GM12878 (cell line): ENCODE measurements around the gene COPZ2. TPM values are rescaled to one million over a fixed set of nuclear protein-coding genes. Genes with fewer than 3 reads are reported as not detected.
A peak's percentile ranks its signal among the peaks of the same experiment; 100 is the strongest.

Experiments used
- CHD1 ChIP-seq: IDR thresholded peaks from 2 replicates; pipeline ENCODE4 v1.6.1; 2012; ENCODE audit warnings: low read depth, low read length, improper control_type of control experiment
- CTCF ChIP-seq, 3 experiments: IDR thresholded peaks in 2 of 3; conservative IDR thresholded peaks in 1 of 3; 2 replicates each; pipeline ENCODE4 v1.5.1; 2011; ENCODE audit warnings: low read depth in 3 of 3, low read length in 3 of 3, mild to moderate bottlenecking in 3 of 3, control low read depth in 2 of 3, moderate library complexity in 2 of 3, inconsistent platforms in 1 of 3, mixed read lengths in 1 of 3; ENCODE audit not compliant: control insufficient read depth in 2 of 3, insufficient read depth in 1 of 3; ENCODE audit errors: extremely low read depth in 1 of 3
- E2F8 ChIP-seq: fragments of 450-650 bp; IDR thresholded peaks from 2 replicates; pipeline ENCODE4 v1.6.1; 2018; ENCODE audit warnings: mild to moderate bottlenecking, low read depth, moderate library complexity; ENCODE audit not compliant: partially characterized antibody
- EP300 ChIP-seq, 2 experiments: fragments of 150-350 bp in 1 of 2; IDR thresholded peaks; 2 replicates each; pipeline ENCODE4 v1.6.1; 2011 to 2012; ENCODE audit warnings: low read depth in 2 of 2, low read length in 2 of 2, borderline replicate concordance in 1 of 2, improper control_type of control experiment in 1 of 2, inconsistent platforms in 1 of 2; ENCODE audit not compliant: control insufficient read depth in 1 of 2
- HDAC2 ChIP-seq: fragments of 200-600 bp; sonication (generic); IDR thresholded peaks from 2 replicates; pipeline ENCODE4 v1.6.1; 2017
- NFYB ChIP-seq: IDR thresholded peaks from 2 replicates; pipeline ENCODE4 v1.6.1; 2011; ENCODE audit warnings: low read depth, mild to moderate bottlenecking, low read length, improper control_type of control experiment, moderate library complexity; ENCODE audit not compliant: insufficient read depth
- NR2F1 ChIP-seq: fragments of 450-650 bp; conservative IDR thresholded peaks from 2 replicates; pipeline ENCODE4 v1.6.1; 2017; ENCODE audit warnings: mild to moderate bottlenecking
- PKNOX1 ChIP-seq: fragments of 450-650 bp; IDR thresholded peaks from 2 replicates; pipeline ENCODE4 v1.6.1; 2016; ENCODE audit warnings: mild to moderate bottlenecking
- POLR2AphosphoS2 ChIP-seq: IDR thresholded peaks from 2 replicates; pipeline ENCODE4 v1.6.1; 2011; ENCODE audit warnings: low read depth, mild to moderate bottlenecking, low read length, improper control_type of control experiment, moderate library complexity
- SIN3A ChIP-seq: IDR thresholded peaks from 2 replicates; pipeline ENCODE4 v1.6.1; 2012; ENCODE audit warnings: low read depth, low read length, improper control_type of control experiment
- polyA plus RNA-seq, 11 experiments: library from polyadenylated mRNA; depleted of rRNA in 4 of 11; unstranded in 6 of 11; stranded (reverse) in 5 of 11; fragments of >200 nt; fragmentation: Nextera tagmentation in 4 of 11; fragmentation: Illumina TruSeq in 1 of 11; extraction: Ambion mirVana in 4 of 11; extraction: Trizol in 1 of 11; gene quantifications; 1 replicate in 1 of 11; 2 replicates in 10 of 11; pipeline versions ENCODE4 v1.2.1 to v1.2.3, GENCODE V29; 2011 to 2016; ENCODE audit warnings: inconsistent platforms in 2 of 11, missing spikeins in 2 of 11, low read depth in 1 of 11
- total RNA-seq, 4 experiments: library from RNA; depleted of rRNA in 3 of 4; stranded (reverse); fragments of >200 nt in 3 of 4; fragmentation: Illumina TruSeq in 1 of 4; extraction: Trizol in 1 of 4; gene quantifications; 2 replicates each; pipeline versions ENCODE4 v1.2.1 to v1.2.3, GENCODE V29; 2013 to 2021

Gene COPZ2
- total and polyA plus RNA-seq, 10 of the 15 experiments (the other 5 are each of a cell fraction or from before 2014, with no cell fraction given) = 0.20 to 4.3 (median 2.6) TPM

GRCh38 chr17:48023400-48024148 is 14.0 kb downstream of the COPZ2 start (continued):
- no peak for TF ChIP-seq E2F8
- TF ChIP-seq EP300 (IDR thresholded peaks at IDR 0.05; ENCODE audit: borderline replicate concordance in 1 of 2, control insufficient read depth in 1 of 2, low read depth in 2 of 2, low read length in 2 of 2) = no peak
- TF ChIP-seq CTCF (IDR thresholded peaks at IDR 0.05 in 2 of 3, conservative IDR thresholded peaks at IDR 0.05 in 1 of 3; ENCODE audit: control insufficient read depth in 2 of 3, extremely low read depth in 1 of 3, insufficient read depth in 1 of 3, low read depth in 3 of 3, low read length in 3 of 3) = peak in 2 of 3 experiments; percentile 10 to 28; a peak in 2 of 6 replicates
- TF ChIP-seq POLR2AphosphoS2 = no peak
- no peak for TF ChIP-seq HDAC2
- no peak for TF ChIP-seq CHD1
- TF ChIP-seq PKNOX1 = peak; percentile 83
- TF ChIP-seq NFYB = peak; percentile 47; the same call in 1 of the 2 replicates
- TF ChIP-seq SIN3A = no peak
- TF ChIP-seq NR2F1 = no peak
- TF ChIP-seq, all 136 proteins: peak for 4
